Fibroblast of lung (primary cell): ENCODE measurements around the gene DNAH17. TPM values are rescaled to one million over a fixed set of nuclear protein-coding genes. Genes with fewer than 3 reads are reported as not detected.

ENCODE experiments used
- DNase-seq, 2 donors: peaks; one replicate each; pipeline versions ENCODE4 v3.0.0 to v3.0.0-alpha.2; 2010; ENCODE audit warnings: low read depth in 2 of 2
- H2AFZ ChIP-seq: 2 replicates; pipeline ENCODE4 v1.5.1; 2012; ENCODE audit warnings: low read length, control low read depth, inconsistent platforms
- H3K27ac ChIP-seq: 2 replicates; pipeline ENCODE4 v1.5.1; 2011; ENCODE audit warnings: low read length, control low read depth; ENCODE audit not compliant: insufficient read depth
- H3K27me3 ChIP-seq: 2 replicates; pipeline ENCODE4 v1.5.1; 2011; ENCODE audit warnings: mild to moderate bottlenecking, low read length; ENCODE audit not compliant: control insufficient read depth, insufficient read depth
- H3K36me3 ChIP-seq: 2 replicates; pipeline ENCODE4 v1.5.1; 2011; ENCODE audit warnings: low read length; ENCODE audit not compliant: control insufficient read depth, insufficient read depth
- H3K4me1 ChIP-seq: 2 replicates; pipeline ENCODE4 v1.5.1; 2011; ENCODE audit warnings: low read length; ENCODE audit not compliant: control insufficient read depth, insufficient read depth; ENCODE audit errors: extremely low read depth
- H3K4me2 ChIP-seq: 2 replicates; pipeline ENCODE4 v1.5.1; 2011; ENCODE audit warnings: low read length, control low read depth; ENCODE audit not compliant: insufficient read depth; ENCODE audit errors: extremely low read depth
- H3K4me3 ChIP-seq, 4 experiments: fragments of 200-600 bp in 1 of 4; sonication (generic) in 1 of 4; replicated peaks in 1 of 4; 2 replicates each; pipeline ENCODE4 v1.5.1; 2011 to 2016; ENCODE audit warnings: low read length in 4 of 4, low read depth in 3 of 4, mild to moderate bottlenecking in 3 of 4, control low read depth in 2 of 4, inconsistent platforms in 1 of 4, mixed read lengths in 1 of 4; ENCODE audit not compliant: insufficient read depth in 1 of 4; ENCODE audit errors: control extremely low read depth in 1 of 4
- H3K79me2 ChIP-seq: 2 replicates; pipeline ENCODE4 v1.5.1; 2012; ENCODE audit warnings: mild to moderate bottlenecking, low read length, inconsistent platforms; ENCODE audit not compliant: control insufficient read depth, insufficient read depth
- H3K9ac ChIP-seq: 2 replicates; pipeline ENCODE4 v1.5.1; 2011; ENCODE audit warnings: mild to moderate bottlenecking, low read length, control low read depth; ENCODE audit not compliant: insufficient read depth
- H3K9me3 ChIP-seq: 2 replicates; pipeline ENCODE4 v1.5.1; 2012; ENCODE audit warnings: low read depth, low read length; ENCODE audit not compliant: control insufficient read depth, insufficient read depth
- H4K20me1 ChIP-seq: 2 replicates; pipeline ENCODE4 v1.5.1; 2011; ENCODE audit warnings: low read length; ENCODE audit not compliant: control insufficient read depth, insufficient read depth; ENCODE audit errors: extremely low read depth
- CTCF ChIP-seq, 2 donors: IDR thresholded peaks in 1 of 2; conservative IDR thresholded peaks in 1 of 2; 1 replicate in 1 of 2; 2 replicates in 1 of 2; pipeline ENCODE4 v1.5.1; 2011 to 2012; ENCODE audit warnings: low read length in 2 of 2, control low read depth in 1 of 2, inconsistent platforms in 1 of 2, low read depth in 1 of 2, mild to moderate bottlenecking in 1 of 2
- EZH2 ChIP-seq: IDR thresholded peaks from 2 replicates; pipeline ENCODE4 v1.5.1; 2012; ENCODE audit warnings: low read length, control low read depth, mild to moderate bottlenecking; ENCODE audit errors: missing control alignments
- polyA plus RNA-seq, 2 donors: library from polyadenylated mRNA; depleted of rRNA in 1 of 2; stranded (reverse) in 1 of 2; unstranded in 1 of 2; fragments of >200 nt; gene quantifications; 2 replicates each; pipeline ENCODE4 v1.2.1, GENCODE V29; 2011 to 2012; ENCODE audit warnings: missing spikeins in 1 of 2
- total RNA-seq: library from RNA; depleted of rRNA; stranded (reverse); fragments of >200 nt; gene quantifications from 2 replicates; pipeline ENCODE4 v1.2.1, GENCODE V29; 2014

DNAH17 gene
- total and polyA plus RNA-seq, 2 donors (not counting 1 experiment from before 2014, with no cell fraction given) = not detected

DNA sequence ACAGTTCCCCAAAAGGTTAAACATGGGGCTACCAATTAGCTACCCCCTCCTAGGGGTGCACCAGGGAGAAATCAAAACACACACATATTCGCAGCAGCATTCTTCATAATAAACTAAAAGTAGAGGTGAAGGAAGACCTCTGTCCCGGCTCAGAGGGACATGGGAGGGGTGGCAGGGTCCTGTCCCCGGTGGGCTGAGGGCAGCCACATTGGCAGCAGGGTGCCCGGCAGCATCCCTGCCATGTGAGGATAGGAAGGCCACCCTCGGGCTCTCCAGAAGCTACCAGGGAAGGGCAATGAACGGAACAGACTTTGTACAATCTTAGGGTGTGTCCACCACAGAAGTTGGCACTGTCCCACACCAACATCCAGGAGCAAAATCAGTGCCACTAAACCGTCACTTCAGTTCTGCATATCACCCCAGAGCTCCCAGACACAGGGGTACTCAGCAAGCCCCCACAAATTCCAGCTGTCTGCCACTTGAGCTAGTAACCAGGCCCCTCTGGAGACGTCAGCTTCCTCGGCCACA, 3.1 kb upstream of the DNAH17 start:
- H3K4me1 ChIP-seq = no peaks in the 10 kb centered on the region
- TF ChIP-seq EZH2 = no peak
- TF ChIP-seq CTCF (conservative IDR thresholded peaks at IDR 0.05 in 1 of 2, IDR thresholded peaks at IDR 0.05 in 1 of 2; ENCODE audit: low read depth in 1 of 2, low read length in 2 of 2) = no peak
- no peak overlapping the region for H3K4me3 ChIP-seq
- H3K27me3 ChIP-seq = no peaks in the 10 kb centered on the region
- no peaks in the 10 kb centered on the region for H3K79me2 ChIP-seq
- H3K9me3 ChIP-seq = no peaks in the 10 kb centered on the region
- H3K4me2 ChIP-seq = no peak overlapping the region
- H4K20me1 ChIP-seq = no peaks in the 10 kb centered on the region
- no peak overlapping the region for H3K9ac ChIP-seq
- no peak for DNase-seq
- H2AFZ ChIP-seq = no peak overlapping the region
- H3K36me3 ChIP-seq = no peaks in the 10 kb centered on the region
- no peak overlapping the region for H3K27ac ChIP-seq

DNA sequence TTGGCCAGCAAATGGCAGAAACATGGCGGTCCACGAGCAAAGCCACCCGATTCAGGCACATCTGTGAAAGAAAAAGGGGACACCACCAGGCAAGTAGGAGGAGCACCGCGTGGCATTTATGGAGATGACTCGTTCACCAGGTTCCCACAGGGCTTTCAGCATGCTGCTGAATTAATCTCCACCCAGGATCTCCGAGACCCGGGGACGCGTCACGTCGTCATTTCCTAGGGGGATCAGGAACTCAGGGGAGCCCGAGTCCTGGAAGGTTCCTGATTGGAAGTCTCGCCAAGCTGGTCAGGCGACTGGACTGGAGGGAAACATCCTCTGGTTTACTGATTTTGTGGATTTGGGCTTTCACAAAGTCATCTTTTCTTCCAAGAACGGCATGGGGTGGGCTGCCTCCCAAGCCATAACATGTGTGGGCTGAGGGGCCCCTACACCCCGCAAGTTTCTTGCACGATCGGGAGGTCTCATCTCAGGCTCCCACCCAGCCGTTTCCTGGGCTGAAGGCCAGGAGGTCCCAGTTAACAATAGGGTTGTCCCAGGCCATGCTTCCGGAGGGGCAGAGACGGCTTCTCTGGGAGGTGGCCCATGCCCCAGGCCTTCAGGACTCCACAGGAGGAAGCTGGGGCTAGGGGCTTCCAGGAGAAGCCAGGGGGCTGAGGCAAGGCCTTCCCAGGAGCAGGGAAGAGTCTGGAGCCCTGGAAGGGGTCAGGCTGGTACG, 645 bp downstream of the DNAH17 start:
- no peak for DNase-seq
- Histone ChIP-seq H3K4me2 (no peak overlapping the region), H3K36me3 (no peaks in the 10 kb centered on the region), H3K4me3 (no peak overlapping the region), H3K9me3 (no peaks in the 10 kb centered on the region), H3K4me1 (no peaks in the 10 kb centered on the region), H3K27ac (no peak overlapping the region), H3K9ac (no peak overlapping the region), H2AFZ (no peak overlapping the region), H3K79me2 (no peaks in the 10 kb centered on the region), H4K20me1 (no peaks in the 10 kb centered on the region), H3K27me3 (no peaks in the 10 kb centered on the region)
- TF ChIP-seq EZH2 (no peak), CTCF (conservative IDR thresholded peaks at IDR 0.05 in 1 of 2, IDR thresholded peaks at IDR 0.05 in 1 of 2; ENCODE audit: low read depth in 1 of 2, low read length in 2 of 2) (no peak)

DNA sequence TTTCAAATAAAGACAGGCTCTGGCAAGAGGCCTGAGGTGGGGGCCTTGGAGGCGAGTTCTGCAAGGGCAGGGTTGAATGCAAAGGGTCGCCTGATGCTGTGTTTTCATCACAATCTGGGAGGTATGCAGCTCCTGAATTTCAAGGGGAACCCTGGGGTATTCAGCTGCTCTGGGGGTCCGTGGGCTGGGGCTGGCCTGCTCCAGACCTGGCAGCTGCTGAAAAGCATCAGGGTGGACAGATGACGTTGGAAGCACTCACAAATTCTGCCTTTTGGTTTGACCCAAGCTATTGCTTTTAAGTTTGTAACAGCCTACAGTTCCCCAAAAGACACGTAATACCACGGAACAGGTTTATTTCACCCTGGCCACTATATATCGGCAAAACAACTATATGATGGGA, 1.3 kb downstream of the DNAH17 start:
- no peak overlapping the region for H3K9ac ChIP-seq
- no peak overlapping the region for H3K27ac ChIP-seq
- no peak overlapping the region for H3K4me2 ChIP-seq
- no peaks in the 10 kb centered on the region for H3K9me3 ChIP-seq
- H3K79me2 ChIP-seq = no peaks in the 10 kb centered on the region
- TF ChIP-seq EZH2 = no peak
- TF ChIP-seq CTCF (conservative IDR thresholded peaks at IDR 0.05 in 1 of 2, IDR thresholded peaks at IDR 0.05 in 1 of 2; ENCODE audit: low read depth in 1 of 2, low read length in 2 of 2) = no peak
- H3K4me1 ChIP-seq = no peaks in the 10 kb centered on the region
- H3K27me3 ChIP-seq = no peaks in the 10 kb centered on the region
- no peak for DNase-seq
- no peak overlapping the region for H2AFZ ChIP-seq
- H3K36me3 ChIP-seq = no peaks in the 10 kb centered on the region
- H3K4me3 ChIP-seq = no peak overlapping the region
- H4K20me1 ChIP-seq = no peaks in the 10 kb centered on the region
